Lung microvascular endothelial cell (primary cell): ENCODE data around the gene MPL. TPM values are rescaled to one million over a fixed set of nuclear protein-coding genes. Genes with fewer than 3 reads are reported as not detected.
"Not testable (repeated sequence)": the region's sequence is repeated elsewhere in the genome, so short reads cannot be mapped to it uniquely, and the experiment has no call there.

Source experiments
- DNase-seq, 2 donors: peaks; one replicate each; pipeline versions ENCODE4 v3.0.0 to v3.0.0-alpha.2; 2010; ENCODE audit warnings: low read depth in 2 of 2
- total RNA-seq: library from RNA; depleted of rRNA; stranded (reverse); fragments of >200 nt; gene quantifications from 2 replicates; pipeline ENCODE4 v1.2.1, GENCODE V29; 2014

Gene MPL
- total RNA-seq, 1 donor from 2014 or later, result under 0.01 TPM

- DNase-seq, result peak; percentile 37 to 91
Observed at GRCh38 chr1:43373066-43373940, 35.7 kb downstream of the MPL start.

GRCh38 chr1:43376723-43377235, 39.2 kb downstream of the MPL start:
- DNase-seq, result no peak

- DNase-seq, result no peak
Observed at GRCh38 chr1:43377831-43378230, 40.2 kb downstream of the MPL start.

- no peak for DNase-seq
Observed at GRCh38 chr1:43379476-43379875, 41.9 kb downstream of the MPL start.

GRCh38 chr1:43381612-43382011, 44.0 kb downstream of the MPL start:
- peak in 1 of 2 donors; percentile 11 for DNase-seq

- DNase-seq, result no peak
Observed at GRCh38 chr1:43382027-43382779, 44.6 kb downstream of the MPL start.

- DNase-seq, result peak; percentile 11 to 46
Observed at GRCh38 chr1:43383449-43383848, 45.8 kb downstream of the MPL start.

- DNase-seq, result no peak
Observed at GRCh38 chr1:43386676-43387075, 49.1 kb downstream of the MPL start.

GRCh38 chr1:43387976-43388599, 50.5 kb downstream of the MPL start:
- DNase-seq, result no peak

GRCh38 chr1:43388613-43389012, 51.0 kb downstream of the MPL start:
- peak in 1 of 2 donors; percentile 8 for DNase-seq

- peak; percentile 95 to 96 for DNase-seq
Observed at GRCh38 chr1:43389326-43390313, 52.0 kb downstream of the MPL start, which contains the start of the genes MED8 and SZT2. Gene MED8 (minus strand): TSS chr1:43389800. CDS start chr1:43389764, 36 bp downstream. Gene SZT2 (plus strand): TSS chr1:43389899. CDS start chr1:43389969, 70 bp downstream.

GRCh38 chr1:43392702-43393101, 55.1 kb downstream of the MPL start:
- DNase-seq, result no peak

GRCh38 chr1:43395523-43395922, 57.9 kb downstream of the MPL start:
- DNase-seq, result no peak

- DNase-seq, result no peak
Observed at GRCh38 chr1:43396059-43396458, 58.4 kb downstream of the MPL start.

- no peak for DNase-seq
Observed at GRCh38 chr1:43398227-43398626, 60.6 kb downstream of the MPL start.

- DNase-seq, result not testable (repeated sequence)
Observed at GRCh38 chr1:43400441-43400840, 62.8 kb downstream of the MPL start.

GRCh38 chr1:43402089-43402865, 64.7 kb downstream of the MPL start:
- DNase-seq, result peak; percentile 10 to 41
